MCF 10A (cell line): ENCODE data around the gene DIP2C. TPM values are rescaled to one million over a fixed set of nuclear protein-coding genes. Genes with fewer than 3 reads are reported as not detected.

Experiments
- BruUV-seq: library from RNA; stranded (reverse); fragments of 400-500 nt; replicated peaks from 2 replicates; lab custom pipeline; 2021; lab: Mats Ljungman, UMichigan
- CTCF ChIA-PET: fragments of 300-600 bp; sonication (Branson Sonifier 250); formaldehyde crosslinking; extraction: SDS; loops from one replicate; lab custom pipeline; 2021; ENCODE audit warnings: antibody characterized with exemption, inconsistent platforms; lab: Yijun Ruan, JAX
- POLR2A ChIA-PET: fragments of 300-600, 350-650 bp; sonication (Branson Sonifier 250); formaldehyde crosslinking; extraction: SDS; loops from one replicate; lab custom pipeline; 2020; ENCODE audit warnings: antibody characterized with exemption, inconsistent platforms; lab: Yijun Ruan, JAX
- DNase-seq: peaks from one replicate; pipeline ENCODE4 v3.0.0-alpha.2; 2018; ENCODE audit not compliant: unreplicated experiment
- H3K27ac Mint-ChIP-seq: one replicate; pipeline ENCODE4 v1.8.0; 2022; ENCODE audit warnings: mild to moderate bottlenecking, low read depth, mixed read lengths; ENCODE audit not compliant: unreplicated experiment
- H3K27me3 Mint-ChIP-seq: one replicate; pipeline ENCODE4 v1.8.0; 2022; ENCODE audit warnings: mixed read lengths; ENCODE audit not compliant: insufficient read depth, unreplicated experiment
- H3K36me3 Mint-ChIP-seq: one replicate; pipeline ENCODE4 v1.8.0; 2022; ENCODE audit warnings: mild to moderate bottlenecking, moderate library complexity, mixed read lengths; ENCODE audit not compliant: insufficient read depth, unreplicated experiment
- H3K4me1 Mint-ChIP-seq: one replicate; pipeline ENCODE4 v1.8.0; 2022; ENCODE audit warnings: mixed read lengths; ENCODE audit not compliant: insufficient read depth, unreplicated experiment
- H3K4me3 Mint-ChIP-seq: one replicate; pipeline ENCODE4 v1.8.0; 2022; ENCODE audit warnings: mild to moderate bottlenecking, moderate library complexity, mixed read lengths; ENCODE audit not compliant: unreplicated experiment
- H3K9me3 Mint-ChIP-seq: one replicate; pipeline ENCODE4 v1.8.0; 2022; ENCODE audit warnings: mixed read lengths; ENCODE audit not compliant: unreplicated experiment
- CTCF ChIP-seq: fragments of 200-600 bp; IDR thresholded peaks from one replicate; pipeline ENCODE4 v1.8.0; 2022; ENCODE audit warnings: antibody characterized with exemption, mild to moderate bottlenecking; ENCODE audit not compliant: unreplicated experiment
- intact Hi-C: fragments of 100-400 bp; cut with micrococcal nuclease; formaldehyde crosslinking; loops from 2 replicates; pipeline ENCODE4 v1.14.1; 2022
- total RNA-seq: library from RNA; stranded (reverse); gene quantifications from 2 replicates; pipeline ENCODE4 v1.2.3, GENCODE V29; 2022

Gene DIP2C
- total RNA-seq, 1 experiment from 2014 or later = 0.37 TPM

GRCh38 chr10:383519-383918 lies 305.9 kb downstream of the DIP2C start:
- no TSS peak for BruUV-seq
- Mint-ChIP-seq H3K4me3 (no peak overlapping the region), H3K4me1 (no peaks in the 10 kb centered on the region), H3K27ac (no peak overlapping the region), H3K36me3 (no peaks in the 10 kb centered on the region), H3K27me3 (peaks cover 24% of the 10 kb centered on the region), H3K9me3 (no peaks in the 10 kb centered on the region)
- no peak for DNase-seq
- ChIA-PET CTCF (interaction anchor here (0.7 kb wide), 1 partner anchor 84 kb away, joined by 3 read pairs; no protein-coding TSS in a partner anchor), POLR2A (no interaction called here)
- TF ChIP-seq CTCF = no peak
- intact Hi-C loops = no loop called here

GRCh38 chr10:381805-382204 lies 307.7 kb downstream of the DIP2C start:
- Mint-ChIP-seq H3K9me3 (no peaks in the 10 kb centered on the region), H3K27me3 (peaks cover 24% of the 10 kb centered on the region), H3K4me3 (no peak overlapping the region), H3K27ac (no peak overlapping the region), H3K36me3 (no peaks in the 10 kb centered on the region), H3K4me1 (no peaks in the 10 kb centered on the region)
- no peak for DNase-seq
- no peak for TF ChIP-seq CTCF
- intact Hi-C loops = no loop called here
- ChIA-PET POLR2A (no interaction called here), CTCF (no interaction called here)
- no TSS peak for BruUV-seq

GRCh38 chr10:381346-381745 lies 308.1 kb downstream of the DIP2C start:
- Mint-ChIP-seq H3K4me3 (no peak overlapping the region), H3K9me3 (no peaks in the 10 kb centered on the region), H3K27ac (no peak overlapping the region), H3K4me1 (no peaks in the 10 kb centered on the region), H3K36me3 (no peaks in the 10 kb centered on the region), H3K27me3 (peaks cover 24% of the 10 kb centered on the region)
- ChIA-PET POLR2A (no interaction called here), CTCF (no interaction called here)
- intact Hi-C loops = no loop called here
- TF ChIP-seq CTCF = no peak
- no peak for DNase-seq
- no TSS peak for BruUV-seq

- Mint-ChIP-seq H3K27ac (no peak overlapping the region), H3K4me1 (no peaks in the 10 kb centered on the region), H3K4me3 (no peak overlapping the region), H3K36me3 (no peaks in the 10 kb centered on the region), H3K9me3 (no peaks in the 10 kb centered on the region), H3K27me3 (peaks cover 24% of the 10 kb centered on the region)
- intact Hi-C loops = no loop called here
- no peak for TF ChIP-seq CTCF
- ChIA-PET CTCF (no interaction called here), POLR2A (interaction anchor here (0.6 kb wide), 1 partner anchor 518 kb away, joined by 3 read pairs; no protein-coding TSS in a partner anchor)
- no peak for DNase-seq
- BruUV-seq = no TSS peak
Observed at GRCh38 chr10:380313-380940, 309.0 kb downstream of the DIP2C start.
